Esophagus squamous epithelium (tissue), 5 donors: ENCODE measurements around the gene RAET1E. TPM values are rescaled to one million over a fixed set of nuclear protein-coding genes. Genes with fewer than 3 reads are reported as not detected.
"Not testable (repeated sequence)": the region's sequence is repeated elsewhere in the genome, so short reads cannot be mapped to it uniquely, and the experiment has no call there.

Source experiments
- DNase-seq: peaks from one replicate; lab custom pipeline; 2025; lab: John Stamatoyannopoulos, UW
- H3K27ac ChIP-seq, 4 donors: fragments of 200-600 bp; sonication (generic); one replicate each; pipeline ENCODE4 v1.5.1; 2016 to 2019; ENCODE audit warnings: mild to moderate bottlenecking in 1 of 4
- H3K27me3 ChIP-seq, 4 donors: fragments of 200-600 bp; sonication (generic); 1 replicate in 3 of 4; 2 replicates in 1 of 4; pipeline versions ENCODE4 v1.5.1 to v1.6.0; 2017 to 2021; ENCODE audit warnings: antibody characterized with exemption in 1 of 4
- H3K36me3 ChIP-seq, 3 donors: fragments of 200-600 bp; sonication (generic); one replicate each; pipeline ENCODE4 v1.5.1; 2016 to 2019
- H3K4me1 ChIP-seq, 3 donors: fragments of 200-600 bp; sonication (generic); one replicate each; pipeline ENCODE4 v1.5.1; 2017 to 2019
- H3K4me3 ChIP-seq, 4 donors: fragments of 200-600 bp; sonication (generic); 1 replicate in 3 of 4; 2 replicates in 1 of 4; pipeline ENCODE4 v1.5.1; 2016 to 2019; ENCODE audit warnings: mild to moderate bottlenecking in 2 of 4, moderate library complexity in 1 of 4
- H3K9me3 ChIP-seq, 3 donors: fragments of 200-600 bp; sonication (generic); one replicate each; pipeline ENCODE4 v1.5.1; 2016 to 2019
- CTCF ChIP-seq, 6 experiments: fragments of 450-650 bp in 4 of 6; fragments of 200-600 bp in 2 of 6; sonication (generic) in 2 of 6; IDR thresholded peaks; one replicate each; pipeline ENCODE4 v1.5.1; 2016 to 2019; ENCODE audit warnings: antibody characterized with exemption in 6 of 6, mild to moderate bottlenecking in 4 of 6, moderate library complexity in 4 of 6
- POLR2A ChIP-seq, 4 donors: fragments of 450-650 bp; IDR thresholded peaks; one replicate each; pipeline ENCODE4 v1.6.1; 2017; ENCODE audit warnings: antibody characterized with exemption in 4 of 4, mild to moderate bottlenecking in 4 of 4, moderate library complexity in 3 of 4
- WGBS, 2 donors: methylation state at CpG; one replicate each; pipeline ENCODE4 v1.1.5; 2018; 5-methylcytosine and 5-hydroxymethylcytosine counted together
- intact Hi-C: fragments of 100-400 bp; cut with DNase I; formaldehyde crosslinking; loops from one replicate; pipeline ENCODE4 v1.15.0; 2022
- total RNA-seq, 4 donors: library from RNA; depleted of rRNA; stranded (reverse); fragments of >200 nt; gene quantifications; one replicate each; pipeline ENCODE4 v1.1.0, GENCODE V29; 2016
- donor health status: DM: yes; HTN: yes; CAD: no.

Gene RAET1E
- total RNA-seq, 4 donors from 2014 or later = 50.1 to 90.1 (median 67.9) TPM

- intact Hi-C loops = loop anchor here (5.0 to 10.0 kb wide), 2 partner anchors 79 to 466 kb away; no protein-coding TSS in a partner anchor
- peaks cover 8 to 93% (median 36%) of the 10 kb centered on the region in 4 donors for H3K27me3 ChIP-seq
- 2 to 3% methylated on average over 21 to 29 of the region's 58 CpGs for WGBS, 2 donors
- no peak for DNase-seq
- no peaks in the 10 kb centered on the region for H3K36me3 ChIP-seq
- H3K27ac ChIP-seq = no peak overlapping the region
- H3K4me3 ChIP-seq = peak overlapping the region; percentile 28 to 66 (median 53)
- H3K9me3 ChIP-seq = no peaks in the 10 kb centered on the region
- TF ChIP-seq POLR2A (IDR thresholded peaks at IDR 0.05) (no peak), CTCF (IDR thresholded peaks at IDR 0.05) (no peak)
- peaks cover 20 to 40% (median 24%) of the 10 kb centered on the region in 3 donors for H3K4me1 ChIP-seq
Measured at GRCh38 chr6:149938571-149939355, 40.9 kb upstream of the RAET1E start.

- H3K27me3 ChIP-seq = peaks cover 8 to 99% (median 36%) of the 10 kb centered on the region in 4 donors
Measured at GRCh38 chr6:149938013-149938570, 40.2 kb upstream of the RAET1E start.

GRCh38 chr6:149936743-149937142, 38.8 kb upstream of the RAET1E start:
- no peaks in the 10 kb centered on the region for H3K36me3 ChIP-seq
- H3K4me1 ChIP-seq = peaks cover 17 to 31% (median 18%) of the 10 kb centered on the region in 3 donors
- H3K9me3 ChIP-seq = no peaks in the 10 kb centered on the region
- peaks cover 8 to 98% (median 36%) of the 10 kb centered on the region in 4 donors for H3K27me3 ChIP-seq
- TF ChIP-seq POLR2A (IDR thresholded peaks at IDR 0.05) (no peak), CTCF (IDR thresholded peaks at IDR 0.05) (no peak)
- H3K27ac ChIP-seq = no peak overlapping the region
- intact Hi-C loops = loop anchor here (5.0 to 10.0 kb wide), 2 partner anchors 81 to 468 kb away; no protein-coding TSS in a partner anchor
- H3K4me3 ChIP-seq = no peak overlapping the region
- 51 to 56% methylated on average over 2 of the region's 2 CpGs for WGBS, 2 donors
- DNase-seq = no peak

More at GRCh38 chr6:149938013-149938570, 40.2 kb upstream of the RAET1E start:
- H3K9me3 ChIP-seq, DNase-seq, H3K27ac ChIP-seq, H3K36me3 ChIP-seq: not testable (repeated sequence)
- Histone ChIP-seq H3K4me1 (peaks cover 20 to 40% (median 24%) of the 10 kb centered on the region in 3 donors), H3K4me3 (peak overlapping the region; percentile 28 to 66 (median 53))
- WGBS, 2 donors = 0% methylated on average over 1 to 2 of the region's 20 CpGs
- intact Hi-C loops = loop anchor here (5.0 to 10.0 kb wide), 2 partner anchors 79 to 467 kb away; no protein-coding TSS in a partner anchor

GRCh38 chr6:149935668-149936067, 37.8 kb upstream of the RAET1E start:
- DNase-seq = no peak
- Histone ChIP-seq H3K4me1 (peaks cover 11 to 21% (median 11%) of the 10 kb centered on the region in 3 donors), H3K27ac (no peak overlapping the region), H3K4me3 (no peak overlapping the region), H3K27me3 (peaks cover 8 to 98% (median 32%) of the 10 kb centered on the region in 4 donors), H3K36me3 (no peaks in the 10 kb centered on the region), H3K9me3 (no peaks in the 10 kb centered on the region)
- WGBS, 2 donors = 53 to 70% methylated on average over 1 to 2 of the region's 2 CpGs
- no peak for TF ChIP-seq CTCF (IDR thresholded peaks at IDR 0.05)
- no peak for TF ChIP-seq POLR2A (IDR thresholded peaks at IDR 0.05)
- intact Hi-C loops = loop anchor here (5.0 to 10.0 kb wide), 2 partner anchors 82 to 469 kb away; no protein-coding TSS in a partner anchor

GRCh38 chr6:149935246-149935645, 37.3 kb upstream of the RAET1E start:
- H3K4me3 ChIP-seq = no peak overlapping the region
- H3K27me3 ChIP-seq = peaks cover 8 to 98% (median 28%) of the 10 kb centered on the region in 4 donors
- DNase-seq = no peak
- WGBS, 2 donors = 34 to 36% methylated on average over 4 of the region's 4 CpGs
- no peaks in the 10 kb centered on the region for H3K9me3 ChIP-seq
- H3K27ac ChIP-seq = no peak overlapping the region
- H3K36me3 ChIP-seq = no peaks in the 10 kb centered on the region
- no peak for TF ChIP-seq CTCF (IDR thresholded peaks at IDR 0.05)
- TF ChIP-seq POLR2A (IDR thresholded peaks at IDR 0.05) = no peak
- peaks cover 11 to 19% (median 11%) of the 10 kb centered on the region in 3 donors for H3K4me1 ChIP-seq
- intact Hi-C loops = loop anchor here (5.0 to 10.0 kb wide), 2 partner anchors 82 to 470 kb away; no protein-coding TSS in a partner anchor
